OCI-LY3 (cell line): ENCODE results near the gene MAMDC4.

Source experiments
- CTCF ChIP-seq: fragments of 200-600, 300-600 bp; sonication (generic); IDR thresholded peaks from 2 replicates; pipeline ENCODE4 v1.5.1; 2014; ENCODE audit warnings: antibody characterized with exemption, low read length, low read depth
- EZH2phosphoT487 ChIP-seq: fragments of 200-600 bp; shearing (Covaris generic); IDR thresholded peaks from 2 replicates; pipeline ENCODE4 v1.6.1; 2018; ENCODE audit warnings: antibody characterized with exemption, mixed run types, low read depth

DNA sequence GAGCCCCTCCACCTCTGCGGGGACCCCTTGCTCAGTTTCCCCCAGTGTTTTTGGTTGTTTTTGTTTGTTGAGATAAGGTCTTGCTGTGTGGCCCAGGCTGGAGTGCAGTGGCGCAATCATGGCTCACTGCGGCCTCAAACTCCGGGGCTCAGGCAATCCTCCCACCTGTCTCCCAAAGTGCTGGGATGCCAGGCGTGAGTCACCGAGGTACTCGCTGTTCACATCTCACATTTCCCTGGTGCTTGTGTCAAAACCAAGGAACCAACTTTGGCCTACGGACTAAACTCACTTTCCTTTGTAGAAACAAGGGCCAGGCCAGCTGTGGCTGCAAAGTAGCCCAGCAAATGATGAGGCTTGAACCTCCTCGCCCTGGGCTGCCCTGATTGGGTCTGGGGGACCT lies 19.6 kb upstream of the MAMDC4 start:
- TF ChIP-seq EZH2phosphoT487 (no peak), CTCF (no peak)
